RWPE2 (cell line): Measurements from ENCODE around the gene SASH1.

Experiments
- ATAC-seq: fragments of 200-7000 bp; cut with Tn5 transposase; 3 replicates; pipeline ENCODE4 v1.9.1; 2021; ENCODE audit warnings: low read depth
- DNase-seq: peaks from one replicate; pipeline ENCODE4 v3.0.0-alpha.2; 2020; ENCODE audit warnings: low spot score
- H3K27ac ChIP-seq: fragments of 450-650 bp; 2 replicates; pipeline ENCODE4 v1.5.1; 2017; ENCODE audit warnings: mild to moderate bottlenecking; ENCODE audit not compliant: poor library complexity, severe bottlenecking
- H3K27me3 ChIP-seq: fragments of 250-450 bp; sonication (Bioruptor Pico); 2 replicates; pipeline ENCODE4 v1.5.1; 2021; ENCODE audit warnings: mild to moderate bottlenecking, moderate library complexity; ENCODE audit not compliant: insufficient read depth, poor library complexity, severe bottlenecking
- H3K36me3 ChIP-seq: fragments of 250-450 bp; sonication (Bioruptor Pico); 2 replicates; pipeline ENCODE4 v1.5.1; 2020; ENCODE audit warnings: low read depth, mild to moderate bottlenecking, moderate library complexity
- H3K4me1 ChIP-seq: fragments of 250-450 bp; sonication (Bioruptor Pico); 2 replicates; pipeline ENCODE4 v1.5.1; 2021; ENCODE audit warnings: mild to moderate bottlenecking, moderate library complexity; ENCODE audit not compliant: insufficient read depth, poor library complexity, severe bottlenecking
- H3K4me3 ChIP-seq: fragments of 250-450 bp; sonication (Bioruptor Pico); 2 replicates; pipeline ENCODE4 v1.5.1; 2021; ENCODE audit warnings: mild to moderate bottlenecking, moderate library complexity; ENCODE audit not compliant: severe bottlenecking
- H3K9me3 ChIP-seq: fragments of 250-450 bp; sonication (Bioruptor Pico); 2 replicates; pipeline ENCODE4 v1.5.1; 2021; ENCODE audit warnings: mild to moderate bottlenecking, moderate library complexity; ENCODE audit not compliant: severe bottlenecking
- CTCF ChIP-seq: fragments of 450-650 bp; IDR thresholded peaks from one replicate; pipeline ENCODE4 v1.5.1; 2017; ENCODE audit warnings: mild to moderate bottlenecking, moderate library complexity; ENCODE audit not compliant: poor library complexity, severe bottlenecking

SASH1 gene

GRCh38 chr6:148307405-148307804 is 35.2 kb upstream of the SASH1 start:
- Histone ChIP-seq H3K27ac (no peak overlapping the region), H3K27me3 (no peaks in the 10 kb centered on the region), H3K9me3 (no peaks in the 10 kb centered on the region), H3K4me1 (peaks cover 4% of the 10 kb centered on the region), H3K4me3 (no peak overlapping the region), H3K36me3 (no peaks in the 10 kb centered on the region)
- ATAC-seq: no peak
- no peak for DNase-seq
- TF ChIP-seq CTCF: no peak

- no peaks in the 10 kb centered on the region for H3K9me3 ChIP-seq
- H3K4me1 ChIP-seq: peaks cover 4% of the 10 kb centered on the region
- H3K4me3 ChIP-seq: no peak overlapping the region
- ATAC-seq (no peak), DNase-seq (no peak)
- no peaks in the 10 kb centered on the region for H3K27me3 ChIP-seq
- no peak for TF ChIP-seq CTCF
- no peak overlapping the region for H3K27ac ChIP-seq
- H3K36me3 ChIP-seq: no peaks in the 10 kb centered on the region
These were observed 33.3 kb upstream of the SASH1 start for GRCh38 chr6:148309301-148309700.

- TF ChIP-seq CTCF: no peak
- H3K4me1 ChIP-seq: no peaks in the 10 kb centered on the region
- H3K4me3 ChIP-seq: no peak overlapping the region
- H3K9me3 ChIP-seq: no peaks in the 10 kb centered on the region
- no peaks in the 10 kb centered on the region for H3K36me3 ChIP-seq
- no peak for ATAC-seq
- H3K27me3 ChIP-seq: no peaks in the 10 kb centered on the region
- no peak for DNase-seq
- no peak overlapping the region for H3K27ac ChIP-seq
These were observed 30.5 kb upstream of the SASH1 start for GRCh38 chr6:148311966-148312669.

- ATAC-seq (no peak), DNase-seq (no peak)
- H3K4me3 ChIP-seq: no peak overlapping the region
- no peak for TF ChIP-seq CTCF
- H3K27me3 ChIP-seq: no peaks in the 10 kb centered on the region
- no peak overlapping the region for H3K27ac ChIP-seq
- H3K36me3 ChIP-seq: no peaks in the 10 kb centered on the region
- H3K9me3 ChIP-seq: no peaks in the 10 kb centered on the region
- H3K4me1 ChIP-seq: no peaks in the 10 kb centered on the region
These were observed 29.1 kb upstream of the SASH1 start for GRCh38 chr6:148313488-148313887.

- no peaks in the 10 kb centered on the region for H3K9me3 ChIP-seq
- no peaks in the 10 kb centered on the region for H3K27me3 ChIP-seq
- no peak overlapping the region for H3K27ac ChIP-seq
- no peak for ATAC-seq
- H3K4me1 ChIP-seq: no peaks in the 10 kb centered on the region
- H3K36me3 ChIP-seq: no peaks in the 10 kb centered on the region
- no peak overlapping the region for H3K4me3 ChIP-seq
- TF ChIP-seq CTCF: no peak
- no peak for DNase-seq
These were observed 26.3 kb upstream of the SASH1 start for GRCh38 chr6:148316308-148316707.
